GM12891 (cell line): Measurements from ENCODE around the gene SLIT1.

Experiments
- POLR2A ChIP-seq: IDR thresholded peaks from 2 replicates; pipeline ENCODE4 v1.6.1; 2011; ENCODE audit warnings: low read depth, low read length, control low read depth
- TAF1 ChIP-seq: IDR thresholded peaks from 2 replicates; pipeline ENCODE4 v1.6.1; 2011; ENCODE audit warnings: low read depth, low read length, control low read depth

GRCh38 chr10:96987842-96988175 is 197.9 kb downstream of the SLIT1 start:
- TF ChIP-seq POLR2A (no peak), TAF1 (no peak)
